GM12892 (cell line): ENCODE data around the gene KIF1B.
"Not testable (repeated sequence)": the region's sequence is repeated elsewhere in the genome, so short reads cannot be mapped to it uniquely, and the experiment has no call there.

ENCODE experiments used
- DNase-seq: peaks from one replicate; pipeline ENCODE4 v3.0.0; 2011; ENCODE audit not compliant: insufficient read length
- FAIRE-seq: peaks from 2 replicates; lab custom pipeline; 2011; peaks lifted over from hg19 to GRCh38; lab: Jason Lieb, UNC
- POLR2A ChIP-seq: IDR thresholded peaks from 2 replicates; pipeline ENCODE4 v1.6.1; 2011; ENCODE audit warnings: low read depth, low read length, control low read depth
- POLR2AphosphoS5 ChIP-seq: IDR thresholded peaks from 2 replicates; pipeline ENCODE4 v1.6.1; 2011; ENCODE audit warnings: low read depth, low read length, control low read depth
- TAF1 ChIP-seq: IDR thresholded peaks from 2 replicates; pipeline ENCODE4 v1.6.1; 2011; ENCODE audit warnings: low read depth, mild to moderate bottlenecking, control low read depth, low read length, borderline replicate concordance

The KIF1B gene

DNA sequence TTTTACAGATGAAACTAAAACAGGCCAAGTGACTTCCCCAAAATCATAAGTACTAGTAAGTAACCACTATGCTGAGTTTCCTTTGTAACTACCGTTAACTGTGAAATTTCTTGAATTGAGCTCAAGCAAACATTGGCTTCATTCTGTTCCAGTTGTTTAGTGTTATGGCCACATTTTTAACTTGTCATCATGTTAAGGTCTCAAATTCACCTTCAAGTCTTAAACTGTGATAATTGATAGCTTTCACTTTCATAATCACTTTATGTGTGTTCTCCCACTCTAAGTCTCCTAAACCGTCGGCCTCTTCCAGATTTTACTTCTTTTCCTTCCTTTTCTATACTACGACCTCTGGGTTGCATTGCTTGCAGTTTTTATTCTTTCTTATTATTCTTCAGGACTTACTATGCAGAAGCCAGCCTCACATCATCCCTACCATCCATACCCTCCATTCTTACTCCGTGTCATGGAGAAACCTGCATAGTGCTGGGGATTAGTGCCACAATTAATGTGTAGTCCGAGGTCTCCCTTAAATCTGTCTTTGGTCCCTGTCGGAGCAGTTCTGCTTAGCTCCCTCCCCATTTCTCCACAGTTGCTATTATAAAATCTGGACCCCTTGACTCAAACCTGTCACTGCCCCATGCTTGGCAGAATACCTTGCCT is 5.8 kb downstream of the KIF1B start:
- TF ChIP-seq TAF1 (no peak), POLR2AphosphoS5 (no peak), POLR2A (no peak)
- DNase-seq (no peak), FAIRE-seq (no peak)

DNA sequence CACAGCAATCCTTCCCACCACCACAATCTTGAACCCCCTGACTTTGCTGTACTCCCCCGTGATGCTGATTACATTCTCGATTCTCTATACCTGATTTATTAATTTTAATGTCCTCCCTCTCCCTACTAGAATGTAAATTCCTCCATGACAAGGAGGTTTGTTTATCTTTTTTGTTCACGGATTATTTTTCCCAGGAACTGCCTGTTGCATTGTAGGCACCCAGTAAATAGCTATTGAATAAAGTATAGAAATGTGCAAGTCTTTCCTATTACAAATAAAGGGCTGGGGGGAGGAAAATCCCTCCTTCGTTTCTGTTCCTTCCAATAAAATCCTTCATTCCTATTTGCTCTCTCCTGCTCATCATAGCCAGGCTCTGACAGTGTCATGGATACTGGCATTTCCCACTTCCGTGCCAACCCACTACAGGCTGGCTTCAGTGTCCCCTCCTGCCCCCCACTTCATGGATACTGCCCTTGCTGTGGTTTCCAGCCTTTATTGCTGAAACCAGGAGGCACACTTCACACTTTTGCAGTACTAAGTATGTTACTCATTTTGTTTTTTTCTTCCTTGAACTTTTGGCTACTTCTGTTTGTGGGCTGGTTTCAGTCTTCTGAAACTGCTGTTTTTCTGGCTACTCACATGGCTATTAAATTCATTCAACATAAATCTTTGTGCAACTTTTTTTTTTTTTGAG is 7.5 kb downstream of the KIF1B start:
- no peak for DNase-seq
- TF ChIP-seq POLR2A (no peak), POLR2AphosphoS5 (no peak), TAF1 (no peak)
- FAIRE-seq: no peak

DNA sequence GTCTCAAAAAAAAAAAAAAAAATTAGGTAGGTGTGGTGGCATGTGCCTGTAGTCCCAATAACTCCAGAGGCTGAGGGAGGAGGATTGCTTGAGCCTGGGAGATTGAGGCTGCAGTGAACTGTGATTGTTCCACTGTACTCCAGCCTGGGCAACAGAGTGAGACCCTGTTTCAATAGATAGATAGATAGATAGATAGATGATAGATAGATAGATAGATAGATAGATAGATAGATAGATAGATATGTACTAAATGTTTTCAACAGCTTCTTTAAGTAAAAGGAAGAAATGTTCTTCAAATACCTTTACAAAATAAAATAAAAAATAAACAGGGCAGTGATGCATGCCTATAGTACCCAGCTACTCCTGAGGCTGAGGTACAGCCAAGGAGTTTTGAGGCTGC is 9.8 kb downstream of the KIF1B start:
- FAIRE-seq: no peak
- TF ChIP-seq POLR2A: no peak
- no peak for TF ChIP-seq TAF1
- TF ChIP-seq POLR2AphosphoS5: no peak
- no peak for DNase-seq

GRCh38 chr1:10220657-10221056 is 10.3 kb downstream of the KIF1B start:
- FAIRE-seq, DNase-seq: not testable (repeated sequence)

- DNase-seq (no peak), FAIRE-seq (no peak)
- TF ChIP-seq POLR2AphosphoS5 (no peak), POLR2A (no peak), TAF1 (no peak)
These were observed 15.2 kb downstream of the KIF1B start for GRCh38 chr1:10225573-10225972.

- TF ChIP-seq POLR2A (no peak), POLR2AphosphoS5 (no peak), TAF1 (no peak)
- FAIRE-seq (no peak), DNase-seq (no peak)
These were observed 18.2 kb downstream of the KIF1B start for GRCh38 chr1:10228528-10228927.

DNA sequence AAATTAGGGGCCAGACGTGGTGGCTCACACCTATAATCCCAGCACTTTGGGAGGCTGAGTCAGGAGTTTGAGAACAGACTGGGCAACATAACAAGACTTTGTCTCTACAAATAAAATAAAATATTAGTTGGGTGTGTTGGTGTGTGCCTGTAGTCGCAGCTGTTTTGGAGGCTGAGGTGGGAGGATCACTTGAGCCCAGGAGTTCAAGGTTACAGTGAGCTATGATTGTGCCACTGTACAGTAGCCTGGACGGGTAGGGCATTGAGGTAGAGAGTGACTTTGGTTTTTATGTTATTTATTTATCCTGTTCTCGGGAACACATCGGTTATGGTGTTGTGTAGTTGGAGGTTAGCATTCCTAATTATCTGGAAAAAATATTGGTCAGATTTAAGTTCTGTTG is 19.5 kb downstream of the KIF1B start:
- DNase-seq (no peak), FAIRE-seq (no peak)
- no peak for TF ChIP-seq POLR2AphosphoS5
- TF ChIP-seq TAF1: no peak
- no peak for TF ChIP-seq POLR2A

DNA sequence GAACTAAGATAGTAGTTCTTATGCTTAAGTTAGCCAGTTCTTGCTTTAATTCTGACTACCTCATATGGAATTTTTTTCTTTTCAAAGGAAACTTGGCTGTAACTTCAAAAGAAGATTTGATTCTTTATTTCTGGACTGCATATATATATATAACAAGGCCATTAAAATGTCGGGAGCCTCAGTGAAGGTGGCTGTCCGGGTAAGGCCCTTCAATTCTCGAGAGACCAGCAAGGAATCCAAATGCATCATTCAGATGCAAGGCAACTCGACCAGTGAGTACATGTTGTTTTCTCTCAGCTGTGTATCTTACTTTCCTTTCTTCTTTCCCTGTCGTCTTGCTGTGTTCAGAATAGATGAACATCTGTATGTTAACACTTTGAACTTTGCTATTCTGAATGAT is 21.8 kb downstream of the KIF1B start:
- TF ChIP-seq POLR2A (no peak), POLR2AphosphoS5 (no peak), TAF1 (no peak)
- FAIRE-seq (no peak), DNase-seq (no peak)

GRCh38 chr1:10236405-10237156 is 26.2 kb downstream of the KIF1B start:
- no peak for TF ChIP-seq POLR2AphosphoS5
- TF ChIP-seq POLR2A: no peak
- TF ChIP-seq TAF1: no peak
- no peak for FAIRE-seq
- no peak for DNase-seq

DNA sequence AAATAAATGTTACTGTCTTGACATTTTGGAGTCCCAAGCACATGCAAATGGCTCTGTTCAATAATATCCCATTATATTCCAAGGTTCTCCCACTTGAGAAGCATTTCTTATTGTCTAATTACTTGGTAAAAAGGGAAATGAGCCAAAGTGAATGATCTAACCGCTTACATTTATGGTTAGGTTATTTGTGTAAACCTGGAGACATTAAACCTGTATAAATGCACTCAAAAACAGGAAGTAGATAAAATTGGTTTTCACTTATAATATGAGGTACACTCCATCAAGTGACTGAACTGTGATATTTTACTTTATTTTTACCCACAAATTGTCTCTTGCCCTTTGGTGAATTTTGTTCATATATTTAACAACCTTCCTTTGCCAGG is 26.8 kb downstream of the KIF1B start:
- FAIRE-seq: no peak
- no peak for DNase-seq
- no peak for TF ChIP-seq TAF1
- TF ChIP-seq POLR2AphosphoS5: no peak
- TF ChIP-seq POLR2A: no peak

DNA sequence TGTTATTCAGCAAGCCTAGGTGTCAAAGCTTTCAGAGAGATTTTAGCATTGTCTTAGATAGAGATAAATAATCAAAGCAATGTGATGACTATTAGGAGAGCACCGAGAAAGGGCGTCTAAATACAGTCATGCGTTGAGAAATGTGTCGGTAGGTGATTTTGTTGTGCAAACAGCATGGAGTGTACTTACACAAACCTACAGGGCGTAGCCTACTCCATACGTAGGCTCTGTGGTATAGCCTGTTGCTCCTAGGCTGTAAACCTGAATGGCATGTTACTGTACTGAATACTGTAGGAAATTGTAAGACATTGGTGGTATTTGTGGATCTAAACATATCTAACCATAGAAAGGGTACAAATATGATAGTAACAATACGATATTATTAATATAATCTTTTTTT is 31.8 kb downstream of the KIF1B start:
- FAIRE-seq (no peak), DNase-seq (no peak)
- TF ChIP-seq POLR2A (no peak), TAF1 (no peak), POLR2AphosphoS5 (no peak)

- FAIRE-seq (no peak), DNase-seq (no peak)
- TF ChIP-seq TAF1 (no peak), POLR2A (no peak), POLR2AphosphoS5 (no peak)
These were observed 32.4 kb downstream of the KIF1B start for GRCh38 chr1:10242811-10243210.

DNA sequence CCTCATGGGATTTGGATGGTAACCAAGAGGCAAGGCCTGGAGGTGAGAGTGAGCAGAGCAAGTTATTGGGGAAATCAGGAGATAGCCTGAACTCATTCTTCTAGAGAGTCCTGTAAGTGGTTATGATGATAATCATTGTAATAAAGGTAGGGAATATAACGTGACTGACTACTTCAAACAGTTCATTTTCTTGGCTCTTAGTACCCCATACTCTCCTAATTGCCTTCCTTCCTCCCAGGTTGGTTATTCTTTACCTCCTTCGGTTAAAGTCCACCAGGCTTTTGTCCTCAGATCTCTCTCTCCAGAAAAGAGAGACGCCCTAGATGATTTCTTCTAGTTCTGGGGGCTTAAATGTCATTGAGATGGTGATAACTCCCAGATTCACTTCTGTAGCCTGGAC is 35.3 kb downstream of the KIF1B start:
- TF ChIP-seq POLR2A (no peak), TAF1 (no peak), POLR2AphosphoS5 (no peak)
- DNase-seq: no peak
- no peak for FAIRE-seq

- no peak for TF ChIP-seq POLR2A
- no peak for TF ChIP-seq TAF1
- TF ChIP-seq POLR2AphosphoS5: no peak
- DNase-seq (no peak), FAIRE-seq (no peak)
These were observed 39.6 kb downstream of the KIF1B start for GRCh38 chr1:10249808-10250457.
